PC-3 (cell line): ENCODE measurements around the gene MBNL3. TPM values are rescaled to one million over a fixed set of nuclear protein-coding genes. Genes with fewer than 3 reads are reported as not detected.

Experiments used
- ATAC-seq: fragments of 200-7000 bp; cut with Tn5 transposase; 2 replicates; pipeline ENCODE4 v1.9.1; 2020; ENCODE audit warnings: mild to moderate bottlenecking, moderate library complexity
- BruUV-seq: library from RNA; stranded (reverse); fragments of 400-500 nt; replicated peaks from 2 replicates; lab custom pipeline; 2021; lab: Mats Ljungman, UMichigan
- CTCF ChIA-PET: fragments of 300-600 bp; sonication (Branson Sonifier 250); formaldehyde crosslinking; loops from one replicate; lab custom pipeline; 2022; ENCODE audit warnings: antibody characterized with exemption; lab: Charles Lee
- POLR2A ChIA-PET: fragments of 300-600 bp; sonication (Branson Sonifier 250); formaldehyde crosslinking; loops from one replicate; lab custom pipeline; 2022; ENCODE audit warnings: antibody characterized with exemption; ENCODE audit not compliant: unreplicated experiment; lab: Charles Lee
- DNase-seq: peaks from one replicate; pipeline ENCODE4 v3.0.0-alpha.2; 2015
- H2AFZ ChIP-seq: fragments of 300-600 bp; sonication (generic); 2 replicates; pipeline ENCODE4 v1.6.0; 2016; ENCODE audit warnings: antibody characterized with exemption, low read length
- H3F3A ChIP-seq: fragments of 300-600 bp; sonication (generic); one replicate; pipeline ENCODE4 v1.6.0; 2017; ENCODE audit warnings: antibody characterized with exemption, low read length, control low read depth, mild to moderate bottlenecking; ENCODE audit not compliant: unreplicated experiment
- H3K27ac ChIP-seq: fragments of 300-600 bp; sonication (generic); 2 replicates; pipeline ENCODE4 v1.5.1; 2016; ENCODE audit warnings: mild to moderate bottlenecking, low read length
- H3K27me3 ChIP-seq: fragments of 300-600 bp; sonication (generic); 2 replicates; pipeline ENCODE4 v1.6.1; 2016; ENCODE audit warnings: low read length, mixed read lengths
- H3K36me3 ChIP-seq: fragments of 300-600 bp; sonication (generic); 2 replicates; pipeline ENCODE4 v1.6.1; 2016; ENCODE audit warnings: low read depth, mixed run types, low read length, mixed read lengths
- H3K4me1 ChIP-seq: fragments of 300-600 bp; sonication (generic); 2 replicates; pipeline ENCODE4 v1.5.1; 2016; ENCODE audit warnings: low read length; ENCODE audit not compliant: insufficient read depth
- H3K4me2 ChIP-seq: fragments of 300-600 bp; sonication (generic); 2 replicates; pipeline ENCODE4 v1.6.0; 2016; ENCODE audit warnings: low read length
- H3K4me3 ChIP-seq: fragments of 300-600 bp; sonication (generic); 2 replicates; pipeline ENCODE4 v1.5.1; 2016; ENCODE audit warnings: mild to moderate bottlenecking, low read length, mixed read lengths
- H3K79me2 ChIP-seq: fragments of 300-600 bp; sonication (generic); 2 replicates; pipeline ENCODE4 v1.6.1; 2017; ENCODE audit warnings: low read length, mixed read lengths
- H3K9ac ChIP-seq: fragments of 300-600 bp; sonication (generic); 2 replicates; pipeline ENCODE4 v1.6.0; 2016; ENCODE audit warnings: mild to moderate bottlenecking, low read length
- H3K9me2 ChIP-seq: fragments of 300-600 bp; sonication (generic); replicated peaks from 2 replicates; pipeline ENCODE4 v1.6.1; 2016; ENCODE audit warnings: mixed run types, low read length, mixed read lengths
- H3K9me3 ChIP-seq: fragments of 300-600 bp; sonication (generic); 2 replicates; pipeline ENCODE4 v1.6.1; 2016; ENCODE audit warnings: low read length, mixed read lengths
- H4K20me1 ChIP-seq: fragments of 300-600 bp; sonication (generic); 2 replicates; pipeline ENCODE4 v1.6.1; 2016; ENCODE audit warnings: low read length, mixed read lengths
- EZH2 ChIP-seq: fragments of 300-600 bp; sonication (generic); IDR thresholded peaks from one replicate; pipeline ENCODE4 v1.6.1; 2017; ENCODE audit warnings: antibody characterized with exemption, mild to moderate bottlenecking, low read length; ENCODE audit not compliant: unreplicated experiment
- EZH2phosphoT487 ChIP-seq: fragments of 300-600 bp; sonication (generic); IDR thresholded peaks from 2 replicates; pipeline ENCODE4 v1.6.1; 2018; ENCODE audit warnings: mild to moderate bottlenecking, antibody characterized with exemption, low read length, borderline replicate concordance
- intact Hi-C: fragments of 100-400 bp; cut with micrococcal nuclease; formaldehyde crosslinking; loops from 2 replicates; pipeline ENCODE4 v1.9.0; 2023
- total RNA-seq: library from RNA; depleted of rRNA; stranded (reverse); fragments of >200 nt; gene quantifications from 2 replicates; pipeline ENCODE4 v1.2.3, GENCODE V29; 2014
- TF ChIP-seq, protein P1 (sequence below): fragments of 300-600 bp; sonication (generic); conservative IDR thresholded peaks from 2 replicates; pipeline ENCODE4 v1.5.1; 2017; ENCODE audit warnings: antibody characterized with exemption, low read depth, mild to moderate bottlenecking, low read length

Gene MBNL3
- total RNA-seq, 1 experiment from 2014 or later = 4.4 TPM

DNA sequence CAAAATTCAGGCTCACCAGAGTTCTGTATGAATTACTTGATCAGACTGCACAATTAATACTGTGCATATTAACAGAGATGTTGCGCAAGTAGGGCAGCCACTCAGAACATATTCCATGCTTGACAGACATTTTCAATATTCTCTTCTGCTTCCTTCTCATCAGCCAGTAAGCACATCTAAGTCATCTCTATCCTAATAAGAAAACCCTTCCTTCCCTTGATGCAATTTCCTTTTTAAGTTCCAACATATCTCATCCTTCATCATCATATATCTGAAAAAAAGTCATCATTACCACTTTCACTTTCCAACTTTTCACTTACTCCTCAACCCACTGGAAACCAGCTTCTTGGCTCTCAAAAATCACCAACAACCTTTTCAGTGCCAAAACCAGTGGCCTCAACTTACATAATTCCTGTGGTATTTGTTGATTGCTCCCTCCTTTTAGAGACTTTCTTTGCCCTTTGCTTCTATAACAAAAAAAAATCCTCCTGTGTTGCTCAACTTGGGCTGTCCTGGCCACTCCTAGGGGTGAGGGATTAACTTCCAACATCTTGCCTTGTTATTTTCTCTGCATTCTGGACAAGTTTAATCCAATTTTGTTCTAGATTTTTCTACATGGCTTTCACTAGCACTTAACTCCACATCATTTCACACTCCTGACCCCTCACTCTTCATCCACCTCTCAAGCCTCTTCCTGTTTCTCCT lies 14.1 kb downstream of the MBNL3 start:
- H3K9me3 ChIP-seq = no peaks in the 10 kb centered on the region
- intact Hi-C loops = loop anchor here (10.0 kb wide), 1 partner anchor 450 kb away; the partner anchor contains the start of gene STK26
- H3K27ac ChIP-seq = no peak overlapping the region

DNA sequence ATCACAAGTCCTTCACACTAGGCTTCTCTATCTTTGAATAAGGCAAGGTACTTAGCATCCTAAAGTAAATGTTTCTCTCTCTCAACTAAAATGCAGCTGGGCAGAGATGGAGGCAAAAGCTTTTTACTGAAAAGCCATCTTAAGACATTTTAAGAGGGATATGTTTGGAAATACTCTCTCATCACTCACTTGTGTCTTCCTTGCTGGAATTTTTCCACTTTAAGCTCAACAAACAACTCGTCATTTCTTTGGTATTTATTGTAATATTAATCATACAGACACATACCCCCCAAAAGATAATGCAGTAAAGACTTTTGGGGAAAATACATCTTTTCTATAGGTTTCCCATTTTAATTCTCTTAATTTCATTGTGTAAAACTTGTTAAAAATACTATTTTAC lies 16.4 kb downstream of the MBNL3 start:
- ATAC-seq = peak; percentile 51
- peak; percentile 41 for DNase-seq
- no peaks in the 10 kb centered on the region for H4K20me1 ChIP-seq
- CTCF ChIA-PET = no interaction called here
- no peaks in the 10 kb centered on the region for H3K36me3 ChIP-seq
- no peaks in the 10 kb centered on the region for H3K27me3 ChIP-seq
- TF ChIP-seq, protein P1, sequence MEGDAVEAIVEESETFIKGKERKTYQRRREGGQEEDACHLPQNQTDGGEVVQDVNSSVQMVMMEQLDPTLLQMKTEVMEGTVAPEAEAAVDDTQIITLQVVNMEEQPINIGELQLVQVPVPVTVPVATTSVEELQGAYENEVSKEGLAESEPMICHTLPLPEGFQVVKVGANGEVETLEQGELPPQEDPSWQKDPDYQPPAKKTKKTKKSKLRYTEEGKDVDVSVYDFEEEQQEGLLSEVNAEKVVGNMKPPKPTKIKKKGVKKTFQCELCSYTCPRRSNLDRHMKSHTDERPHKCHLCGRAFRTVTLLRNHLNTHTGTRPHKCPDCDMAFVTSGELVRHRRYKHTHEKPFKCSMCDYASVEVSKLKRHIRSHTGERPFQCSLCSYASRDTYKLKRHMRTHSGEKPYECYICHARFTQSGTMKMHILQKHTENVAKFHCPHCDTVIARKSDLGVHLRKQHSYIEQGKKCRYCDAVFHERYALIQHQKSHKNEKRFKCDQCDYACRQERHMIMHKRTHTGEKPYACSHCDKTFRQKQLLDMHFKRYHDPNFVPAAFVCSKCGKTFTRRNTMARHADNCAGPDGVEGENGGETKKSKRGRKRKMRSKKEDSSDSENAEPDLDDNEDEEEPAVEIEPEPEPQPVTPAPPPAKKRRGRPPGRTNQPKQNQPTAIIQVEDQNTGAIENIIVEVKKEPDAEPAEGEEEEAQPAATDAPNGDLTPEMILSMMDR = no peak
- TF ChIP-seq EZH2phosphoT487 (no peak), EZH2 (no peak)
- H3K4me3 ChIP-seq = no peak overlapping the region
- H3K9me2 ChIP-seq = no peaks in the 10 kb centered on the region
- no TSS peak for BruUV-seq
- H3K79me2 ChIP-seq = no peaks in the 10 kb centered on the region
- H3K9ac ChIP-seq = no peak overlapping the region
- peak overlapping the region; percentile 62 for H3K4me2 ChIP-seq
- POLR2A ChIA-PET = no interaction called here
- no peaks in the 10 kb centered on the region for H3K9me3 ChIP-seq
- H2AFZ ChIP-seq = no peak overlapping the region
- H3K27ac ChIP-seq = no peak overlapping the region
- intact Hi-C loops = loop anchor here (10.0 kb wide), 1 partner anchor 448 kb away; the partner anchor contains the start of gene STK26
- H3F3A ChIP-seq = no peaks in the 10 kb centered on the region
- peaks cover 17% of the 10 kb centered on the region for H3K4me1 ChIP-seq

More for the DNA sequence above, 14.1 kb downstream of the MBNL3 start:
- H3K9me2 ChIP-seq = no peaks in the 10 kb centered on the region
- ATAC-seq (no peak), DNase-seq (no peak)
- H3K79me2 ChIP-seq = no peaks in the 10 kb centered on the region
- no TSS peak for BruUV-seq
- H3K36me3 ChIP-seq = no peaks in the 10 kb centered on the region
- H3K4me2 ChIP-seq = no peak overlapping the region
- H4K20me1 ChIP-seq = no peaks in the 10 kb centered on the region
- no peak overlapping the region for H2AFZ ChIP-seq
- H3K9ac ChIP-seq = no peak overlapping the region
- CTCF ChIA-PET = no interaction called here
- no peak overlapping the region for H3K4me3 ChIP-seq
- POLR2A ChIA-PET = no interaction called here
- TF ChIP-seq EZH2phosphoT487 (no peak), EZH2 (no peak)
- TF ChIP-seq, protein P1 = no peak
- H3K27me3 ChIP-seq = no peaks in the 10 kb centered on the region
- H3F3A ChIP-seq = no peaks in the 10 kb centered on the region
- H3K4me1 ChIP-seq = peaks cover 14% of the 10 kb centered on the region

DNA sequence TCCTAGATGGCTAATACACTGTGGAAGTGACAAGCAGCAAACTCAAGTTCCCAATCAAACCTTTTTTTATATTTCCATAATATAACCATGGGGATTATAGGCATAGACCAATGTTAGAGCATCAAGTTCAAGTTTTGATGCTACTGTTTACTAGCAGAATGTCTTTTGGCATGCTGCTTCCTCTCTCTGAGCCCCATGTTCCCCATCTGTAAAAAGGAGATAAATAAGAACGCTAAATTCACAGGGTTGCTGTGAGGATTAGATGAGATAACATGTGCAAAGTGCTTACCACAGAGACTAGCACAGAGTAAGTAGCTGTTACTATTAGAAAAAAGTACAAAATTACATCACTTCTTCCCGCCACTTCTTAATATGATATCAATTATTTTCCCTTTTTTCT lies 18.0 kb downstream of the MBNL3 start:
- no peaks in the 10 kb centered on the region for H3K27me3 ChIP-seq
- H3K9me2 ChIP-seq = no peaks in the 10 kb centered on the region
- no peaks in the 10 kb centered on the region for H3F3A ChIP-seq
- no TSS peak for BruUV-seq
- H3K4me2 ChIP-seq = no peak overlapping the region
- H3K36me3 ChIP-seq = no peaks in the 10 kb centered on the region
- intact Hi-C loops = loop anchor here (10.0 kb wide), 1 partner anchor 446 kb away; the partner anchor contains the start of gene STK26
- ATAC-seq = no peak
- CTCF ChIA-PET = no interaction called here
- POLR2A ChIA-PET = no interaction called here
- no peak overlapping the region for H2AFZ ChIP-seq
- no peak overlapping the region for H3K4me3 ChIP-seq
- no peaks in the 10 kb centered on the region for H3K9me3 ChIP-seq
- H3K4me1 ChIP-seq = peaks cover 33% of the 10 kb centered on the region
- TF ChIP-seq, protein P1 = no peak
- no peak for DNase-seq
- H3K9ac ChIP-seq = no peak overlapping the region
- no peaks in the 10 kb centered on the region for H3K79me2 ChIP-seq
- no peak overlapping the region for H3K27ac ChIP-seq
- H4K20me1 ChIP-seq = no peaks in the 10 kb centered on the region
